Effector CD4-positive, alpha-beta T cell (primary cell): ENCODE data around the gene DKC1.

Experiments used
- DNase-seq: peaks from one replicate; pipeline ENCODE4 v3.0.0-alpha.2; 2020
- total RNA-seq: gene quantifications from one replicate; lab custom pipeline; 2026; lab: John Stamatoyannopoulos, UW

DKC1 gene
- total RNA-seq, result 48.4 reads per million, percentile 67 among the genes with 10 or more reads in this experiment

DNA sequence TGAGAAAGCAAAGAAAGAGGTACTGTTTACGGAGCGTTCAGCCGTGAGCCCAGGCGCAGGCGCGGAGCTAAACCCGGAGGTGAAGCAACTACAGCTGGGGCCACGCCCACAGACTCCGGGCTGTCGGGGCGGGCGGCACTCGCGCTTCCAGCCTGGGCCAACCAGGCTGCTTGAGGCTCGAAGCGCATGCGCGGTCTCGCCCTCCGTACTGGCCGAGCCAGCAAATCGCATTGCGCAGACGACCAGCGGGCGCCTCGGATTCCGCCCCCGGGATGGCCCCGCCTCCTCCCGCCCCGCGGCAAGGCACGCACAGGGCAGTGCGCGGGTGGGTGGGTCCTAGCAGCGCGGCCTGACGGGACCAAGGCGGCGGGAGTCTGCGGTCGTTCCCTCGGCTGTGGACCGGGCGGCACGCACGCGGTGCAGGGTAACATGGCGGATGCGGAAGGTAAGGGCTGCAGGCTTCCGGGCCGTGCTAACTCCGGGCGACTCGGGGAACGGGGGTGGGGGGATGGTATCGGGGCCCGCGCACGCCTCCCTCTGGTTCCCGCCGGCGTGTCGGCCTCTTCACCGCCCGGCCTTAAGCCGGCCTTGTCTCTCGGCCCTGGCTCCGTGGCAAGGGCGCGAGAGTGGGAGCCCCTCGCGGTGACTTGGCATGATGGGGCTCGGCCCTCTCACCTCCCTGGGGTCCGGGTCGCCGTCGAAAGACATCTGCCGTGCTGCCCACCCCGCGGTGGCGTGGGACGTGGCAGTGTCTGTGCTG lies at the start of gene DKC1:
TSS of gene DKC1 (plus strand) at position 328 of the 760 bp plus-strand sequence. CDS start at position 430, 102 bp downstream.
- peak; percentile 89 for DNase-seq

DNA sequence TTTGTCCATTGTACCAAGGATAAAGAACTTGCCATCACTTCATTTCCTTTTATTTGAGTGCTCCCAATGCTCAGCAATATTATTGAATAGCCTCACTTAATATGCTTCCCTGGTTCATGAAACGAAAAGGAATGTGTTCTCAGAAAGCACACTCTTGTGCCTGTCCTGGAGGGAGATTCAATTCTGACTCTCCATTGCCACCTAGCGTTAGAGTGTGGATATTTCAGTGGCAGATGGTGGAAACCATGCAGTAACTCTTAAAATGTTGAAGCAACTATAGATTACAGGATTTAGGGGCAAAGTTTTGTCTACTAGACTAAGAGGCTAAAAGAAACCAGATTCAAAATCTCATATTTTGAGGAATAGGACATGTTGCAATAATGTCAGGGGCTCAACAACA lies 47.7 kb upstream of the DKC1 start:
- peak; percentile 38 for DNase-seq

DNA sequence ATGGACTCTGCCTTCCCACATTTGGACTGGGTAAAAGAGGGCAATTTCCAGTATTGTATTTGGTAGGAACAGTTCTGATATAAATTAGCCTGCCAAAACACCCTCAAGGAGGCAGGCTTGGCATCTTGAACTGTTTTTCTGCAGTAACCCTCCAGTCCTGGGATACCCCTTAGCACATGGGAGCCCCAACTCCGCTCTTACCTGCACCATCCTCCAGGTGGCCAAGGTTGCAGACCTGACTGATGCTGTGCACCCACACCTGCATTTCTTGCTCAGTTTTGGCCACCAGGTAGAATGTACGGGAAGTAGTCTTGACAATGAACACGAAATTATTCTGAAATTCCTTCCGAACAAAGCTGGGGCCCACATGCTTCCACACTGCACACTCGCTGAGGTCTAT lies 46.8 kb upstream of the DKC1 start:
- no peak for DNase-seq

DNA sequence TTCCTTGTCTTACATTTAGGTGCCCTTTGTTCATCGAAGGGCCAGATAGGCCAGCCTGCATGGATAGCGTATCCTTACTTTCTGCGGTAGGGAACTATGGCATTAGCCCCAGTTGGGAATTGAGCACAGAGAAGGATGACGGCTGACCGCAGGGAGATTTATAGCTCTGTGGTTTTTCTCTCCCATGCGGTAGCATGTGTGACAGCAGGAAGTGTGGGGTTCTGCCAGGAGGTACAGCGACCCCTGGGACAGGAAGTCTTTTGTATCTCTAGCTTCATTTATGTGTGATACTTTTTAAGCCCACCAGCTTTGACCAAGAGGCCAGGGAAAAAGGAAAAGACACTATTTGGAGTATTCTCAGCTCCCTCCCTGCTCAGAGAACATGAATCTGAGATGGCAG lies 44.8 kb upstream of the DKC1 start:
- peak; percentile 8 for DNase-seq

DNA sequence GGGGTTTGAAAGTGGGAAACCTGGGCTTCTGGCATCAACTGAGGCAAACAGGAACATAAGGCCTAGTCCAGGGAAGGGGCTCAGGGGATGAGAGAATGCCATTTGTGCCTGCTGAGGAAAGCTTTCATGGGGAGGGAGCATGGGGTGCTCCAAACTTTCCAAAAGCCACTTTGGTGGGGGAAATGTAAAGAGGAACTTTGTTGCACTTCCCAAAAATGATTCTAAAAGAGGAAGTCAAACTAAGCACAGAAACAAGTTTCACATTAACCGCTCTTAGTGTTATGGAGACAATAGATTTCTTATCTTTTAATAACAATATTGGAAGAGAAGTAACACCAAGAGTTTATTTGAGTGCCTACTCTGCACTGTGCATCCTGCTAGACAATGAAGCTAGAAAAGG lies 44.0 kb upstream of the DKC1 start:
- DNase-seq, result no peak

DNA sequence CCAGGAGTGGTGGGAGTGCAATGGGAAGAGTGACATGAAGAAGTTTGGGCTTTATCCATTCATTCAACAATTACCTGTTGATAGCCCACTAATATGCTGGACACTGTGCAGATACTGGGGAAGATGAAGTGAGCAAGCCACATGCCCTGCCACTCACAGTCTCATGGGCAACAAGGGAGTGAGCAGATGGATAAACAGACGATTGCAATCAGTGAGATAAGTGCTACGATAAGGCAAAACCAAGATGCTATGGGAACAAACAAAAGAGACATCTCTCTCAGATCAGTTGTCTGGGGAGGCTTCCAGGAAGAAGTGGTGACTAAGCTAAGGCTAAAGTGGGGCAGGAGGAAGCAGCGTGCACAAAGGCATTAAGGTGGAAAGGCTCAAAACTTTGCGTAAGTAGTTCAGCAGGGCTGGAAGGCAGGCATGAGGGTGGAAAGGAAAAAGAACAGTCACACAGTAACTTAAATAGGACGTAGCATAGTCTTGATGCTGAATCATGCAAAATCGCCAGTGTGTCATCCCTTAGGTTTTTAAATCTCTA lies 43.5 kb upstream of the DKC1 start:
- peak; percentile 9 for DNase-seq

DNA sequence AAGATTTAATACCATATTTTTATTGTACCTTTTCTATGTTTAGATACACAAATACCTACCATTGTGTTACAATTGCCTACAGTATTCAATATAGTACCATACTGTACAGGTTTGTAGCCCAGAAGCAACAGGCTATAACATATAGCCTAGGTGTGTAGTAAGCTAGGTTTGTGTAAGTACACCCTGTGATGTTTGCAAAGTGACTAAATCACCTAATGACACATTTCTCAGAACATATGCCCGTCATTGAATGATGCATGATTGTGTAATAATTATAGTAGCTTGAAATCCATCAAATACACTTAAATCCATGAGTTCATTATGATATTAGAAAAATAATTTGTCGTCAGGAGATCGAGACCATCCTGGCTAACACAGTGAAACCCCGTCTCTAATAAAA lies 42.6 kb upstream of the DKC1 start:
- no peak for DNase-seq

DNA sequence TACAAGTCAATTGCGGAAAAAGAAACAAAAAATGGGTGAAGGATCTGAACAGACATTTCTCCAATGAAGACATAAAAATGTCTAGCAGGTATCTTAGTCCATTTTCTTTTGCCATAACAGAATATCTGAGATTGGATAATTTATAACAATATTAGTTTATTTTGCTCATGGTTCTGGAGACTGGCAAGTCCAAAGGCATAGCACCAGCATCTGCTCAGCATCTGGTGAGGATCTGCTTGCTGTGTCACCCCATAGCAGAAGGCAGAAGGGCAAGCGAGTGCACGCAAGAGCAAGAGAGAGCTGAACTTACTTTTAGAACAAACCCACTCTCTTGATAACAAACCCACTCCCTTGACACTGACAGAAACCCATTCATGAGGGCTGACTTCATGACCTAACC lies 41.5 kb upstream of the DKC1 start:
- DNase-seq, result no peak

DNA sequence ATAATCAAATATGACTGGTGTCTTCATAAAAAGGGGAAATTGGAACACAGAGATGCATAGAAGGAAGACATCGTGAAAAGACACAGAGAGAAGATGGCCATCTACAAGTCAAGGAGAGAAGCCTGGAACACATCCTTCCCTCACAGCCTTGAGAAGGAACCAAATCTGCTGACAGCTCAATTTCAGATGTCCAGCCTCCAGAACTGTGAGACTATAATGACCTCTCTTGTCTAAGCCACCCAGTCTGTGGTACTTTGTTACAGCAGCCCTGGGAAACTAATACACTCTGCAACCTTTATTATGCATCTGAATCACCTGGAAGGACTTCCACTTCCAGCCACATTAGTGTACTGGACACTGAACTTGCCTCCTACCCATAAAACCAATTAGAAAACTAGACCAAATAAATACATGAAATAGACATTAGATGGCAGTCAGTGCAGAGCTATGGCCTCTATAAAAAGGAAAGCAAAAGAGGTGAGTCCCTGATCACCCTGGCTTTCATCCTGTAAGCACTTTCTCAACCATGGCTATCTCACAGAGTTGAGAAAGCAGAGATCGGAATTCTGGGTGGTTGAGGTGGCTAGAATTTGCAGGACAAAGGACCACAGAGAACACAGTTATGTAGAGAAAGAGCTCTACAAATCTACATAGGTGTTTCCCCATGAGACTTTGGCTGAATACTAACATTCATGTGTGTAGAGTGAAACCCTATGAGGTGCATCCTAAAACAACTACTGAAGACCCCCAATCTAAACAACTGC lies 37.5 kb upstream of the DKC1 start:
- DNase-seq, result no peak

DNA sequence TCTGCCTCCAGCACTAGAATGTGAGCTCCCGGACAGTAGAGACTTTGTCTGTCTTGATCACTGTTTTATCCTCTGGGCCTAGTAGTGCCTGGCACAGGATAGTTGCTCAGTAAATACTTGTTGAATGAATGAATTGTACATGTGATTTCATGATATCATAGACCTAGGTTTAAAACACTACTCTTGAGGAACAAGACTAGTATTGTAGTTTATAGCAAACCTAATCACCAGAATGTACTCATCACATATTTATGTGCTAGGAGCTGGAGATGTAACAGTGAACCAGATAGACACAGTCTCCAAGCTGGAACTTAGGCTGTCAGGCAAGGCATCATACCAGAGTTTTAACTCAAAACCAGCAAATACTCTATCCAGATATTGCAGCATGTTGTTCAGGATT lies 35.2 kb upstream of the DKC1 start:
- no peak for DNase-seq

DNA sequence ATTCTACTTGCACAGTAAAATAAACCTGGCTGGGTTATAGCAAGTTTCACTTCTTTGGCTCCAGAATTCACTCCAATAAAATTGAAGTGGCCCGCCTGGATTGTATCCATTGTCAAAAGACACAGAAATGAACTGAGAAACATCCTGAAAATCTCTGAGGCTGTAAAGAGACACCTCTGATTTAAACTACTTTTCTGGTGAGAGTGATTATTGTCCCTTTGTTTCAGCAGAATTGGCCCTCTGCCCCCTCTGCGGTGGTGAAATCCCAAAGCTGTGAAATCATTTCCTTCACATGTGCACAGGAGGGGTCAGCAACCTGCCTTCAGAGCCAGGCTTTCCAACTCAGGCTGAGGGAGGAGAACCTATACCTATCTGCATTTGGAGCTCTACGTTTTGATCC lies 34.8 kb upstream of the DKC1 start:
- DNase-seq, result no peak

DNA sequence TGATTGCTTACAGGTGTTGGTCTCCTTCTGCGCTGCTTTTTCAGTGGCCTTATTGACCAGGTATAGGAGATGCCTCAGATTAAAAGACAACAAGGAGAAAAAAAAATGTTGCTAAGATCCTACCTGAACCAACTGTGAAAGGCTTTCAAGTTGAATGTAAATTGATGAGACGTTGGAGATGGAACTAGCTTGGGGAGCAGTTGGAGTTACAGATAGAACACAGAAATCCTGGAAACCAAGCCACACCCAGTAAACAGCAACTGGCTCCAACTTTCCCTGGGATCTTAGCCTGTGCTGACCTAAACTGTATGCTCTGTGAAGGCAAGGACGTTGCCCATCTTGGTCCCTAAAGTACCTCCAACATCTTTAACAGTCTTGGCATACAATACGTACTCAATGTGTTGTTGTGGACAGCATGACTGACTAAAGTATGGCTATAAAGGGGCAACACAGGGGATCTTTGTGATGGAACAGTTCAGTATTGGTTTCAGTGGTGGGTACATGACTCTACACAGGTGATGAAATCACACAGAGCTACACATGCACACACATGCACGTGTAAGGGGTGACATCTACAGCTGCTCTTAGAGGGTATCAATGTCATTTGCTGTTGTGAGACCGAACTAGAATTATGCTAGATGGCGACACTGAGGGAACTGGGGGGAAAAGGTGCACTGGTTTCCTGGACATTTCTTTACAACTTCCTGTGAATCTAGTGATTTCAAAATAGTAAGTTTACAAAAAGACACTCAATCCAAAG lies 34.1 kb upstream of the DKC1 start:
- DNase-seq, result no peak

DNA sequence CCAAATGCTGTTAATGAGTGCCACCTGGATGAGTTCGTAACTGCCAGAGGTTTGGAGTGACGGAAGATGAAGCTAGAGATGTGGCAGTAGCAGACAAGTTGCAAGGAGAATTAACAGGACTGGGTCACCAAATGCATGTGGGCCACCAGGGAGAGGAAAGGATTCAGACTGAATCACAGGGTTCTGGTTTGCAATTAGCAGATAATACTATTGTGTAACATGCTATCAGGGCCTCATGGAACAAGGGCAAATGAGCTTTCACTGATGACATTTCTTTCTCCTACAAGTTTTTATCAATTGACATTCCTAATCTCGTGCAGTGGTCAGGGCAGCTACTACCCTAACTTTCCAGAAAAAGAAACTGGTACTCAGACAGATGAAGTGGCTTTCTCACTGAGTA lies 33.2 kb upstream of the DKC1 start:
- DNase-seq, result no peak

DNA sequence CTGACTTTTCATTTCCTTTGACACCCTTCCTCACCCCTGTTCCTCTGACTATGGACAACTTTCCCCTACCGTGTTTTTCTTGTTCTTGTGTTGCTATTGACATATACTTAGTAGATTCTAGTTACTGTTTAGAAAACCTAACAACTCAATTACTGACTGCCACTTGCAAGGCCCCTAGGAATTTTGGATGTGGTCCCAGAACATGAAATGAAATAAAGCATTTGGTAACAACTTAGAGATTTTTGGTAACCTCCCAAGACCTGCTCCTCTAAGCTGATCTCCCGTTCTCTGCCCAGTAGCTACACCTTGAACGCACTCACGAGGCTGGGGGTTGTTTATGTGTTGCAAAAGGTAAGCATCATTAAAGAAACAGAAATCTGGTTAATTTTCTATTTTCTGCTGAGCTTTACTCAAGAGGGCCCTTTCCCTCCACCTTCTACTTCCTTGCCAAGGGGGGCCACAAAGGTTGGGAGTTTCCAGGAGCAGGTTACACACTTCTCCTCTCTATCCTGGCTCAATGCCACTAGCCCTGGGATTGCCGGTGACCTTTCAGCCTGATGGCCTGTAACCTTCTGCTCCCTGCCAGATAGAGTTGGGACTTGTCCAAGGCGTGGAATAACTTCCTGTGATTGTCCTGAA lies 32.3 kb upstream of the DKC1 start:
- DNase-seq, result no peak

DNA sequence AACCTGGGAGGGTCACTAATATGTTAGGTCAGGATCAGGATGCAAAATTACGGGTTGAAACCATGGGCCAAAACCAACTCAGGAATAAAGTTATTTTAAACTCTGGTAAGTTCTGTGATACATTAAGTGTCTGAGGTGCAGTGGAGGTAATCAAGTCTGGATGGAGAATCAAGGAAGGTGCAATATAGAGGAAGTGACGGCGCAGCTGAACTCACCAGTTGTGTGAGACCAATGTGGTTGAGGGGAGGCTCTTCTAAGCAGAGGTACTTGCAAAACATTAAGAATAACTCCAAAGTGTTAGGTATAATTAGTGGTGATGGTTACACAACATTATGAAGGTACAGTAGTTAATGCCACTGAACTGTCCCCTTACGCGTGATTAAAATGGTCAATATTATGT lies 31.5 kb upstream of the DKC1 start:
- DNase-seq, result no peak

DNA sequence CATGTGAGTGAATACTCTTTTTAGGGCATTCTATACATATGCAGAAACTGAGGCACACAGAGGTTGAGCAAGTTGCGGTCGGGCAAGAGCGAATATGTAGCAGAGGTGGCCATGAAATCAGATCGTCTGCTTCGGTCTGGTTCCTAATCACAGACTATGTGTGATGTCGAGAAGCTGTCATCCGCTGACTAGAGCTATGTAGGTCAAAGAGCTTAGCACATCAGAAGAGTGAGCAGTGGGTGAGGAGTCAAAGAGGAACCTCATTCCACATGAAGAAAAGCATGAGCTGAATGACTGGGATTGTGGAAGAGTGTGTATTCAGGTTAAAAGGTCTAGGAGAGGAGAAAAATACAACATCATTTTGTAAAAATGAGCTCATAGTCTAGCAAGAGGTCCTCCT lies 30.8 kb upstream of the DKC1 start:
- DNase-seq, result no peak

DNA sequence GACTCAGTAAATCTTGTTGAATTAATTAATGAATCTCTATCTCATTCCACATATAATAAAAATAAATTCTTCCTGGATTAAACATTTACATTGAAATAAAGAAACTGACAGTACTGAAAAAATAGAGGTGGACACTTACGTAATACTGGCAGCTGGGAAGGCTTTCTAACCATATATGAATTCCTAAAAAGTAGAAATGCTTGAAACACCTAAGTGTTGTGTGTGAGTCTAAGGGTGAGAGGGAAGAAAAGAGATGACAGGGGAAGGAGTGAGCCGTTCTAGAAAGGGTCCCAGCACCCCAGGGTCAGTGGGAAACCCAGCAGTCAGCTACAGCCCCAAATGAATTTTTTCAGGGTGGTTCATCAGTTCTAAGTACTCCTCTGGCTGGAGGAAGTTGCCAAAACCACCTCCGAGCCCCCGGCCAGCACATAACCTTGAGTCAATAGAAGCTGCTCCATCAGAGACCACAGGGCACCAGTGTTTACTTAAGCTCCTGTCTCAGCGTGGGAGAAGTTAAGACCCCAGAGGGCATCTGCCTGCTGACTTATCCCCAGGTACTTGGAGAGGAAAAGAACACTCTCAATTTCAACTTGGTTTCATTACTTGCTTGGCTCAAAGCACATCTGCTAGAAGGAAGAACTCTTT lies 30.1 kb upstream of the DKC1 start:
- DNase-seq, result no peak

DNA sequence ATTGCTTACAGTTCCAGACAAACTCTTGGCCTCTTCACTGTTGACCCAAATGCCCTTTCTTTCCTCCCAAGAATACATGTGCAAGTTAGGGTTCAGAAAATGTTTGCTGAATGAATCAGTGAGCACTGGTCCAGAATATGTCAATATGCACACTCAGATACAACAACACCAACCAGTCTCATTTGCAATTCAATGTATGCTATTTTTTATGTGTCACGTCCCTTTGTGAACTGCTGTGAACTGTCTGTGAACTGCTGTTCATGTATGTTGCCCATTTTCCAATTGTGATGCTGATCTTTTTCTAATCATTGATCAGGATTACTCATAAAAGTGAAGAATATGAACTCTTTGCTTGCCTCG lies 29.6 kb upstream of the DKC1 start:
- no peak for DNase-seq

DNA sequence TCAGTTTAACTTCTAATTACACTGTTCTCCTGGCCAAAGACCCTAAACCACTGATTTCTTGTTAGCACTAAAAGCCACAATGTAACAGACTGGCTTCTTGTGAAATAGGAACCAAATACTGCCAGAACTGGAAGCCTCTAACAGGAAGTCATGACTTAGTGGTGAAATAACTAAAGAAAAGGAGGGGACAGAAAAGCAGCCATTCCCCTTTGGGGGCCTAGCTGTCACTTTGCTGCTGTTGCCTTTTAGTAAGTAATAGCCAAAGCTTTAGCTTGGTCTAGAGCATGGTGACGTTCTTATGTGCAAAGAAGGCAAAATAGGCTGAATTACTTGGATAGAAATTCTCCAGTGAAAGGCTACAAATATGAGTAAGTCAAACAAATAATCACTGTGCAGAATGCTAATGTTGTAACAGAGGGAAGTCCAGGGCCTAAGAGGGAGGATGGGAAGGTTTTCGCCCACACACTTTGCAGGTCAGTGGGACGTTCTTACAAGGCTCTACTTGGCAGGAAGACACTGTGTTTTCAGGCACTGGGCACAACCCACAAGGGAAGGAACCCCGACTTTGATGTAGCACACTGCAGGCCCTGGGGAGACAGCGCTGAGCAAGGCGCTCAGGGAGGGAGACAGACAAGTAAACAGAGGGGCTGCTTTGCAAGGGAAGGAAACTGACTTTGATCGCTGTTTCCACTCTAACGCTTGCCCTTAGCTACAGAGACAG lies 28.4 kb upstream of the DKC1 start:
- DNase-seq, result peak; percentile 16

DNA sequence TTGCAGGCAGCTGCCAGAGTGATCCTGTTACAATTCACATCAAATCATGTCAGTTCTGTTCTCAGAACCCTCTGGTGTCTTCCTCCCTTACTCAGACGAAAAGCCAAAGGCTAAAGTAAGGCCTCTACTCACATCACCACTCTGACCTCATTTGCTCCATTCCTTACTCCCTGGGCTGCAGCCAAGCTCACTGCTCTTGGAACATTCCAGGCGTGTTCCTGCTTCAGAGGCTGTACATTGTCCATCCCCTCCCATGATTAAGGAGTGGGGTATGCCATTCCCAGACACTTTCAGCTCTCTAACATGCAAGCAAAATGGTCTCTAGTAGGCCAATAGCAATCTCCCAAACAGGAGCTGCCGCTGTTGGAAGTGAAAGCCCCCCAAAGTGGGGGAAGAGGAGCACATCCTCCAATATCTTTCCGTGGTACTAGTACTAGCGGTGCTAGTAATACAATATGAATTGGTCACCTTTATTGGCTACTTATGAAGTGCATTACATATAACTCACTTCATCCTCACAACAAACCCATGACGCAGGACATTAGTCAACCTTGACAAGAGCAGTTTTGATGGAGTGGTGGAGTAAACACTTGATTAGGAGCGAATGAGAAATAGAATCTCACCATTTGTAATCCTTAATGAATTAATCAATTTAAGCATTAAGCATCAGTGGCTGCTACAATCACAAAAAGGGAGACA lies 26.8 kb upstream of the DKC1 start:
- no peak for DNase-seq

DNA sequence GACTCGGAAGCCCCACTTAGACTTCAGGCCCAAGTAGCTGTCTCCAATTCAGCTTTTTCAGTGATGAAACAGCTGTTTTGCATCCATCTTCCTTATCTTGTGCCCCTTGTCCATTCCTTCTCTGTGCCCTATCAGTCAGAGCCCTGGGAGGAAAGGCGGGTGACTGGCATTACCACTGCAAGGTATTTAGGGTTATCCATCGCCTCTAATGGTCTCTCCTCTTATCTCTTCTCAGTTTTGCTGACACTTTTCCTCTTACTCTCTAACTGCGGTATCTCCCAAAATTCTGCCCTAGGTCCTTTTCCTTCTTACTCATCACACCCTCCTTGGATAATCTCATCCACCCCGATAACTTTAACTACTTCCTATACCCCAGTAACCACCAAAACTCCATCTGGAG lies 25.5 kb upstream of the DKC1 start:
- DNase-seq, result no peak
